Subcutaneous abdominal adipose tissue (tissue), 5 donors: Measurements from ENCODE around the gene LRRK1.
A peak's percentile ranks its signal among the peaks of the same experiment; 100 is the strongest.
"Not testable (repeated sequence)": the region's sequence is repeated elsewhere in the genome, so short reads cannot be mapped to it uniquely, and the experiment has no call there.

Source experiments
- H3K27ac ChIP-seq: one replicate; pipeline ENCODE4 v1.7.0; 2013; ENCODE audit warnings: low read depth, mild to moderate bottlenecking, inconsistent platforms, low read length, moderate library complexity
- H3K27me3 ChIP-seq, 5 donors: one replicate each; pipeline ENCODE4 v1.7.0; 2013; ENCODE audit warnings: low read length in 5 of 5, inconsistent platforms in 1 of 5; ENCODE audit not compliant: control insufficient read depth in 5 of 5, insufficient read depth in 4 of 5
- H3K36me3 ChIP-seq, 5 donors: one replicate each; pipeline ENCODE4 v1.7.0; 2013; ENCODE audit warnings: low read length in 5 of 5; ENCODE audit not compliant: control insufficient read depth in 5 of 5, insufficient read depth in 5 of 5
- H3K4me1 ChIP-seq, 5 donors: one replicate each; pipeline ENCODE4 v1.7.0; 2013; ENCODE audit warnings: low read length in 5 of 5, mild to moderate bottlenecking in 3 of 5, moderate library complexity in 1 of 5; ENCODE audit not compliant: control insufficient read depth in 5 of 5, insufficient read depth in 5 of 5
- H3K4me3 ChIP-seq, 5 donors: one replicate each; pipeline ENCODE4 v1.7.0; 2013; ENCODE audit warnings: low read length in 5 of 5, low read depth in 1 of 5
- H3K9ac ChIP-seq, 5 donors: one replicate each; pipeline ENCODE4 v1.7.0; 2013; ENCODE audit warnings: low read length in 5 of 5, mild to moderate bottlenecking in 4 of 5, moderate library complexity in 3 of 5
- H3K9me3 ChIP-seq, 5 donors: one replicate each; pipeline ENCODE4 v1.7.0; 2013; ENCODE audit warnings: low read length in 5 of 5; ENCODE audit not compliant: control insufficient read depth in 5 of 5
- donor health status: healthy.
- donor health status: healthy.
- donor health status: healthy.
- donor health status: healthy.
- donor health status: healthy.

The LRRK1 gene

DNA sequence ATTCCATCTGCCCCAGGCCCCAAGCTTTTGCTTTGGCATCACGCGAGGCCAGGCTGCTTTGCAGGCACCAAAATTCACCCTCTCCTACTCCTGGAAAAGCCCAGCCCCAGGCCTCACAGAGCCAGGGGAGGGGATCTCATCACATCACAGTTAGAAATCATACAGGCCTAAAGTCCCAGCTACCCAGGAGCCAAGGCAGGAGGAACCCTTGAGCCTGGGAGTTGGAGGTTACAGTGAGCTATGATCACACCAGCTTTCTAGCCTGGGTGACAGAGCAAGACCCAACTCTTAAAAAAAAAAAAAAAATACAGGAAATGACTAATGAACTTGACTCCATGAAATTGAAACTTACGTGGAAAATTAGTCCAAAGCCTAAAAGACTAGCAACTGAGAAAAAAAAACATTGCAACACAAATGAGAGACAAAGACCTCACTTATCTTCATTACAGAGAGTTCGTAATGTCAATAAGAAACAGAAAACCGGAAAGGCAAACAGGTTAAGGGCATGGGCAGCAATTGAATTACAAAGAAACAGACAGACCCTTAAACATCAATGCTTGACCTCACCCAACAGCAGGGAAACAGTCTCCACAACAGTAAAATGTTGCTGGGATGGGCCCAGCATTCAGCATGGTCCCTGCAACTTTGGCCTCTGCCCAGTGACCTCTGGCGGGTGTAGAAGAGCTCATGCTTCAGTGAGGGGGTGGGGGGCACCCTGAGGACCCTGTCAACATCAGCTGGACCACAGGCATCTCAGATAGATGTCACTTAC, 151.5 kb downstream of the LRRK1 start:
- peak overlapping the region; percentile 47 for H3K27ac ChIP-seq
- no peaks in the 10 kb centered on the region for H3K27me3 ChIP-seq
- H3K9me3 ChIP-seq: no peaks in the 10 kb centered on the region
- H3K4me3 ChIP-seq: no peak overlapping the region
- H3K4me1 ChIP-seq: peaks cover 12 to 43% (median 37%) of the 10 kb centered on the region in 5 donors
- H3K36me3 ChIP-seq: peaks cover 0 to 39% (median 14%) of the 10 kb centered on the region in 5 donors
- peak overlapping the region in 1 of 5 donors; percentile 6 for H3K9ac ChIP-seq

DNA sequence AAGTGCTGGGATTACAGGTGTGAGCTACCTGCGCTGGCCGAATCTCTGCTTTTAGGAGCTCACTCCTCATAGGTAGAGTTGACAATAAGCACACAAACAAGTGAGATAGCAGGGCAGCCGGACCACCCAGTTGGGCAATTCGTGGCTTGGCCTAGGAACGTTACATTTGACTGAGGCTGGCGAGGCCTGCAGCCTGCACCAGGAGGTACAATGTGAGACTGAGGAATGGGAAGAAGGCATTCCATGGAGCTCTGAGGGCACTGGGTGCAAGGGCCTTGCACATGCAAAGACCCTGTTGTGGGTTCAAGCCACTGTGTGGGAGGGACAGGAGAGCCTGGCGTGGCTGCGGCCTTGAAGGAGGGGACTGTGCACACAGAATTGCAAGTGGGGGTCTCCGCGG, 152.5 kb downstream of the LRRK1 start:
- H3K4me1 ChIP-seq: peaks cover 12 to 43% (median 37%) of the 10 kb centered on the region in 5 donors
- no peak overlapping the region for H3K4me3 ChIP-seq
- peaks cover 0 to 30% (median 5%) of the 10 kb centered on the region in 5 donors for H3K36me3 ChIP-seq
- H3K27ac ChIP-seq: no peak overlapping the region
- H3K9me3 ChIP-seq: no peaks in the 10 kb centered on the region
- no peak overlapping the region for H3K9ac ChIP-seq
- H3K27me3 ChIP-seq: no peaks in the 10 kb centered on the region

- peaks cover 0 to 24% (median 0%) of the 10 kb centered on the region in 5 donors for H3K36me3 ChIP-seq
- not testable (repeated sequence) for H3K4me3 ChIP-seq, H3K27me3 ChIP-seq, H3K9me3 ChIP-seq, H3K9ac ChIP-seq, H3K27ac ChIP-seq
- H3K4me1 ChIP-seq: peaks cover 12 to 39% (median 36%) of the 10 kb centered on the region in 5 donors
Measured at GRCh38 chr15:101072235-101072634, 153.1 kb downstream of the LRRK1 start.

- not testable (repeated sequence) for H3K9ac ChIP-seq, H3K9me3 ChIP-seq, H3K4me1 ChIP-seq, H3K36me3 ChIP-seq, H3K27ac ChIP-seq, H3K4me3 ChIP-seq, H3K27me3 ChIP-seq
Measured at GRCh38 chr15:101077806-101078668, 158.9 kb downstream of the LRRK1 start.

DNA sequence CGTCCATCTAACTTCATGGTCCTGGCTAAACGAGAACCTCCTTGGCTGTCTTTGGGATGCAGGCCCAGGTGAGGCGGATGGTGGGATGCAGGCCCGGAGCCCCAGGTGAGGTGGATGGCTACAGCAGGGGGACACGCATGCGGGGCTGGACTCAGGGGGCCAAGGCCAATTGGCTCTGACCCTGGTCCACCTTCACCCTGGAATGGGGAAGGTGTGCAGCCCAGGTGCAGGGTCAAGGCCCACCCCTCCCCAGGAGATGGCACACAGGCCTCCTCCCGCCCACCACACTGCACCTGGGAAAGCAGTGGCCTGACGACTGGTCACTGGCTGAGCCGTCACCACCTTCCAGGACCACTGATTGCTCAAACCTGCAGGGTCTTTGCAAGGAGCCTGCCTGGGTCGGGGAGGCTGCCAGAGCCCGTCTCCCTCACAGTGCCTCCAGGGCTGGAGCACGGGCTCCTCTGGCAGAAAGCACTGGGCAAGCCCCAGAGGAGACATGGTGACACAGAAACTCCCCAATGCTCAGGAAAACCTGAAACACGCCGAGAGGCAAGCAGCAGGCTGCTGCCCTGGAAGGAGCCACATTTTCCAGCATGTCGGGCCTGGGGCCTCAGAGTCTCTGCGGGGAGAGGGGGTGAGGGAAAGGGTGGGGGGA, 159.6 kb downstream of the LRRK1 start:
- Histone ChIP-seq H3K27me3 (peaks cover 0 to 2% (median 0%) of the 10 kb centered on the region in 5 donors), H3K9me3 (no peaks in the 10 kb centered on the region), H3K36me3 (no peaks in the 10 kb centered on the region), H3K4me1 (peaks cover 0 to 2% (median 0%) of the 10 kb centered on the region in 5 donors), H3K4me3 (no peak overlapping the region), H3K27ac (no peak overlapping the region), H3K9ac (no peak overlapping the region)

- Histone ChIP-seq H3K36me3 (no peaks in the 10 kb centered on the region), H3K9ac (no peak overlapping the region), H3K4me3 (no peak overlapping the region)
Measured at GRCh38 chr15:101081900-101082299, 162.7 kb downstream of the LRRK1 start.

GRCh38 chr15:101083336-101084045, 164.3 kb downstream of the LRRK1 start:
- H3K4me1 ChIP-seq: peaks cover 0 to 5% (median 1%) of the 10 kb centered on the region in 5 donors
- no peaks in the 10 kb centered on the region for H3K36me3 ChIP-seq
- H3K27ac ChIP-seq: no peak overlapping the region
- H3K9ac ChIP-seq: no peak overlapping the region
- no peak overlapping the region for H3K4me3 ChIP-seq
- H3K9me3 ChIP-seq: no peaks in the 10 kb centered on the region
- H3K27me3 ChIP-seq: peaks cover 0 to 2% (median 0%) of the 10 kb centered on the region in 5 donors

More at GRCh38 chr15:101081900-101082299, 162.7 kb downstream of the LRRK1 start:
- Histone ChIP-seq H3K4me1 (peaks cover 0 to 2% (median 0%) of the 10 kb centered on the region in 5 donors), H3K27ac (no peak overlapping the region), H3K9me3 (no peaks in the 10 kb centered on the region), H3K27me3 (peaks cover 0 to 2% (median 0%) of the 10 kb centered on the region in 5 donors)

DNA sequence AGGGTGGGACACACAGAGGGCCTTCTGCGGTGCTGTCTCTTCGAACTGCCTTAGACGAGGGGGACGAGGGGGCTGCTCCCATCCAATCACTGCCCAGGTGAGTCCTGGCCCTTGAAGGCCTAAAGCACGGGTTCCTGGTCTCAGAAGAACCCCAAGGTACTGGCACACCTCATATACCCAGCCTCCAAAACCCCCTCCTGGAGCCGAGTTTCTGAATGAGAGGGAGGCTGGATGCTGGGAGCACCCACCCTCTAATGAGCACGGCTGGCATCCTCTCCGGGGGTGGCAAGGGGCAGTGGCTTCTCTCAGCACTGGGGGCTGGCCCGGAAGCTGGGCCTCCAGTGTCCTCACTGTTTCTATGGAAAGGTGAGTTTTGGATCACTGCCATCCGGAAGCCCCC, 165.6 kb downstream of the LRRK1 start:
- Histone ChIP-seq H3K9me3 (no peaks in the 10 kb centered on the region), H3K27me3 (peaks cover 0 to 2% (median 0%) of the 10 kb centered on the region in 5 donors), H3K4me1 (peaks cover 4 to 18% (median 7%) of the 10 kb centered on the region in 5 donors), H3K4me3 (no peak overlapping the region), H3K9ac (no peak overlapping the region), H3K27ac (no peak overlapping the region), H3K36me3 (no peaks in the 10 kb centered on the region)

DNA sequence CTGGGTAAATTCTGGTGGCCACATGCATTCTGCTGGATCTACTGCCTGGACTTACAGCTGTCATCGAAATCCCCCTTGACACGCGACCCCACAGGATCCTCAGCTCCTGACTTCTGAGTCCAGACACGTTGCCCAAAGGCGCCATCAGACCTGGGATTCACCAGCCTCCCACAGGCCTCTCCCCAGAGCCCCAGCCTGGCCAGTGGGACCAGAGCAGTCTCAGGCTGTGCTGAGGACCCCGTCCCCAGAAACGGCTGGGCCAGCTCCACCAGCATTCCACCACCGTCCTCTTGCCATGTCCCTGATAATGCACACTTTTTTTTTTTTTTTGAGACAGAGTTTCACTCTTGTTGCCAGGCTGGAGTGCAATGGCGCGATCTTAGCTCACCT, 166.1 kb downstream of the LRRK1 start:
- Histone ChIP-seq H3K4me1 (peaks cover 4 to 23% (median 9%) of the 10 kb centered on the region in 5 donors), H3K27me3 (peaks cover 0 to 2% (median 0%) of the 10 kb centered on the region in 5 donors), H3K9me3 (peaks cover 0 to 1% (median 0%) of the 10 kb centered on the region in 5 donors)

More for the DNA sequence above, 166.1 kb downstream of the LRRK1 start:
- Histone ChIP-seq H3K4me3 (no peak overlapping the region), H3K27ac (no peak overlapping the region), H3K36me3 (no peaks in the 10 kb centered on the region), H3K9ac (no peak overlapping the region)
